B cell (primary cell): Measurements from ENCODE around the gene PLEKHN1. TPM values are rescaled to one million over a fixed set of nuclear protein-coding genes. Genes with fewer than 3 reads are reported as not detected.

Experiments
- ATAC-seq: fragments of 200-7000 bp; cut with Tn5 transposase; one replicate; pipeline ENCODE4 v1.10.0; 2021; ENCODE audit warnings: low read depth, mild to moderate bottlenecking, moderate number of reproducible peaks, moderate library complexity
- CTCF ChIA-PET: fragments of 350-600 bp; sonication (Branson Sonifier 250); formaldehyde crosslinking; loops from one replicate; lab custom pipeline; 2021; ENCODE audit warnings: antibody characterized with exemption, inconsistent platforms; lab: Charles Lee
- POLR2A ChIA-PET: fragments of 350-600 bp; sonication (Branson Sonifier 250); formaldehyde crosslinking; loops from one replicate; lab custom pipeline; 2021; ENCODE audit warnings: antibody characterized with exemption; lab: Charles Lee
- DNase-seq: peaks from one replicate; pipeline ENCODE4 v3.0.0; 2013
- H2AFZ ChIP-seq: 2 replicates; pipeline ENCODE4 v1.6.1; 2012; ENCODE audit warnings: mild to moderate bottlenecking, low read depth, low read length; ENCODE audit not compliant: insufficient read depth, poor library complexity, severe bottlenecking
- H3K27ac ChIP-seq, 2 donors: 1 replicate in 1 of 2; 2 replicates in 1 of 2; pipeline ENCODE4 v1.5.1; 2012 to 2013; ENCODE audit warnings: low read length in 2 of 2, mild to moderate bottlenecking in 2 of 2, moderate library complexity in 1 of 2
- H3K27me3 ChIP-seq, 4 experiments: fragments of 200-600 bp in 1 of 4; sonication (generic) in 1 of 4; replicated peaks in 1 of 4; 1 replicate in 2 of 4; 2 replicates in 2 of 4; pipeline versions ENCODE4 v1.6.1 to v1.7.0; 2013 to 2016; ENCODE audit warnings: low read length in 3 of 4, mild to moderate bottlenecking in 2 of 4, mixed read lengths in 1 of 4, moderate library complexity in 1 of 4; ENCODE audit not compliant: insufficient read depth in 4 of 4, control insufficient read depth in 3 of 4; ENCODE audit errors: control extremely low read depth in 1 of 4
- H3K36me3 ChIP-seq, 2 experiments: replicated peaks in 1 of 2; 1 replicate in 1 of 2; 2 replicates in 1 of 2; pipeline versions ENCODE4 v1.6.1 to v1.7.1; 2013; ENCODE audit warnings: low read length in 1 of 2; ENCODE audit not compliant: insufficient read depth in 2 of 2, control insufficient read depth in 1 of 2; ENCODE audit errors: control extremely low read depth in 1 of 2, extremely low read depth in 1 of 2
- H3K4me1 ChIP-seq, 2 donors: fragments of 200-600 bp in 1 of 2; sonication (generic) in 1 of 2; 1 replicate in 1 of 2; 2 replicates in 1 of 2; pipeline versions ENCODE4 v1.5.1 to v1.6.1; 2013 to 2017; ENCODE audit warnings: low read length in 2 of 2; ENCODE audit not compliant: control insufficient read depth in 2 of 2, insufficient read depth in 2 of 2
- H3K4me2 ChIP-seq: replicated peaks from 2 replicates; pipeline ENCODE3; 2012; ENCODE audit warnings: mild to moderate bottlenecking, low read depth, low read length; ENCODE audit not compliant: poor library complexity, severe bottlenecking
- H3K4me3 ChIP-seq, 5 experiments: fragments of 200-600 bp in 1 of 5; sonication (generic) in 1 of 5; 1 replicate in 3 of 5; 2 replicates in 2 of 5; pipeline versions ENCODE4 v1.5.1 to v1.7.0; 2011 to 2016; ENCODE audit warnings: low read length in 4 of 5, mild to moderate bottlenecking in 4 of 5, low read depth in 2 of 5, control low read depth in 1 of 5, moderate library complexity in 1 of 5; ENCODE audit not compliant: insufficient read depth in 1 of 5; ENCODE audit errors: control extremely low read depth in 1 of 5, extremely low read depth in 1 of 5
- H3K79me2 ChIP-seq: fragments of 200-600 bp; sonication (generic); one replicate; pipeline ENCODE4 v1.6.0; 2016; ENCODE audit warnings: low read length; ENCODE audit not compliant: control insufficient read depth, insufficient read depth
- H3K9ac ChIP-seq: fragments of 200-600 bp; sonication (generic); 2 replicates; pipeline ENCODE4 v1.6.1; 2017; ENCODE audit warnings: mild to moderate bottlenecking, low read length, moderate library complexity
- H3K9me3 ChIP-seq, 3 donors: one replicate each; pipeline versions ENCODE4 v1.6.1 to v1.7.1; 2013; ENCODE audit warnings: low read length in 2 of 3; ENCODE audit not compliant: control insufficient read depth in 2 of 3, insufficient read depth in 1 of 3; ENCODE audit errors: control extremely low read depth in 1 of 3
- H4K20me1 ChIP-seq: 2 replicates; pipeline ENCODE4 v1.6.0; 2012; ENCODE audit warnings: mild to moderate bottlenecking, low read length; ENCODE audit not compliant: insufficient read depth, control insufficient read depth, poor library complexity, severe bottlenecking
- H3K27ac Mint-ChIP-seq: one replicate; pipeline ENCODE4 v1.8.0; 2021; ENCODE audit warnings: mixed read lengths
- H3K27me3 Mint-ChIP-seq: one replicate; pipeline ENCODE4 v1.8.0; 2021; ENCODE audit warnings: mixed read lengths
- H3K4me1 Mint-ChIP-seq: one replicate; pipeline ENCODE4 v1.8.0; 2021; ENCODE audit warnings: mixed read lengths
- H3K4me3 Mint-ChIP-seq: one replicate; pipeline ENCODE4 v1.8.0; 2021; ENCODE audit warnings: mixed read lengths
- H3K9me3 Mint-ChIP-seq: one replicate; pipeline ENCODE4 v1.8.0; 2022; ENCODE audit warnings: mixed read lengths; ENCODE audit not compliant: insufficient read depth
- EZH2 ChIP-seq: IDR thresholded peaks from 2 replicates; pipeline ENCODE4 v1.6.1; 2012; ENCODE audit warnings: borderline replicate concordance, low read depth, mild to moderate bottlenecking, moderate library complexity, low read length; ENCODE audit not compliant: insufficient read depth, poor library complexity, severe bottlenecking
- whole genome bisulfite sequencing: methylation state at CpG from one replicate; pipeline ENCODE4 v1.1.5; 2013; ENCODE audit warnings: missing lambda C conversion rate; ENCODE audit not compliant: insufficient coverage; 5-methylcytosine and 5-hydroxymethylcytosine counted together
- intact Hi-C: fragments of 100-400 bp; cut with micrococcal nuclease; formaldehyde crosslinking; loops from one replicate; pipeline ENCODE4 v1.10.0; 2022
- polyA plus RNA-seq: library from polyadenylated mRNA; depleted of rRNA; stranded (reverse); fragments of >200 nt; gene quantifications from 2 replicates; pipeline ENCODE4 v1.2.3, GENCODE V29; 2012
- total RNA-seq, 2 donors: library from RNA; stranded (reverse); fragments of 120-200 nt in 1 of 2; gene quantifications; 1 replicate in 1 of 2; 2 replicates in 1 of 2; pipeline versions ENCODE4 v1.2.3 to v1.2.4, GENCODE V29; 2013 to 2022
- TF ChIP-seq, protein P1 (sequence below): fragments of 200-600 bp; IDR thresholded peaks from one replicate; pipeline ENCODE4 v1.8.0; 2022; ENCODE audit warnings: antibody characterized with exemption, mild to moderate bottlenecking

PLEKHN1 gene
- total and polyA plus RNA-seq, 2 donors (not counting 1 experiment from before 2014, with no cell fraction given): 0.36 to 1.1 TPM

DNA sequence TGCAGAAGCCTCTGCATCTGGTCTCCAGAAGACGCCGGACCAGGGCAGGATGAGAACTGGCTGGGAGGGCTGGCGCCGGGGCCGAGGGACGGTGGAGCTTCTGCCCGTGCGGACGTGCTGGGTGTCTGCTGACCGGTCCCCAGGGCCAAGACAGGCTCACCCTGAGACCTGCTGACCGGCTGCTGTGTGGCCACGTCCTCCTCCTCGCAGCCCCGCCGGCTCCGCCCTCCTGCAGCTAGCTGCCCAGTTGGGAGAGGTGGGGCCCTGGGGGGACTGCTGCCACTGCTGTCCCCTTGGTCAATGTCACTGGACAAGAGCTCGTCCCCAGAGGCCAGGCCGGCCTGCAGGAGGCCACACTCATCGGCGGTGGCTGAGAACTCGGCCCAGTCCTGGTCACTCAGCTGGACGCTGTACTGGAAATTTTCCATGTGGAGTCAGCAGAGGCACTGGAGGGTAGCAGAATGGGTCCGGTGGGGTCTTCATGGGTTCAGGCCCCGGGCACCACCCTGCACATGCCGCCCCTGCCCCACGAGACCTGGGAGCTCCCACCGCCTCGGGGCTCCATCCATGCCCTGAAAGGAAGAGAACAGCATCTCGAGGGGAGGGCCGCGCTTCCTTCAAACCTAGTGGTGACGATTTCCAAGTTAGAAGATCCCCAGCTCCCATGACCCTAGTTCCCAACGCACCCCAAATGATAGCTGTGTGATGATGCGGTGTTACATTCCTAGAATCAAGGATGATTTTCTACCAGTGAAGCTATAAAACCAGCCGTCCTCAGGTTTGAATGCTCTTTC, 14.5 kb downstream of the PLEKHN1 start:
- Histone ChIP-seq H3K4me3 (no peak overlapping the region), H3K79me2 (no peaks in the 10 kb centered on the region), H3K9me3 (peaks cover 0 to 4% (median 0%) of the 10 kb centered on the region in 3 donors), H3K36me3 (no peaks in the 10 kb centered on the region), H4K20me1 (no peaks in the 10 kb centered on the region), H3K27me3 (peaks cover 0 to 35% (median 2%) of the 10 kb centered on the region in 4 experiments), H3K9ac (no peak overlapping the region), H3K4me2 (no peak overlapping the region), H2AFZ (no peak overlapping the region), H3K4me1 (peaks cover 6 to 9% of the 10 kb centered on the region in 2 donors), H3K27ac (no peak overlapping the region)
- ATAC-seq (no peak), DNase-seq (no peak)
- Mint-ChIP-seq H3K27me3 (peaks cover 25% of the 10 kb centered on the region), H3K4me3 (no peak overlapping the region), H3K4me1 (peaks cover 4% of the 10 kb centered on the region), H3K27ac (no peak overlapping the region), H3K9me3 (no peaks in the 10 kb centered on the region)
- 81% methylated on average over 30 of the region's 35 CpGs for WGBS
- intact Hi-C loops: no loop called here
- ChIA-PET POLR2A (interaction anchor here (0.6 kb wide), 1 partner anchor 1024 kb away, joined by 5 read pairs; no protein-coding TSS in a partner anchor), CTCF (interaction anchor here (1.1 to 1.4 kb wide), 5 partner anchors 9 to 311 kb away, joined by 3 to 6 read pairs (median 3); no protein-coding TSS in a partner anchor)
- TF ChIP-seq, protein P1, sequence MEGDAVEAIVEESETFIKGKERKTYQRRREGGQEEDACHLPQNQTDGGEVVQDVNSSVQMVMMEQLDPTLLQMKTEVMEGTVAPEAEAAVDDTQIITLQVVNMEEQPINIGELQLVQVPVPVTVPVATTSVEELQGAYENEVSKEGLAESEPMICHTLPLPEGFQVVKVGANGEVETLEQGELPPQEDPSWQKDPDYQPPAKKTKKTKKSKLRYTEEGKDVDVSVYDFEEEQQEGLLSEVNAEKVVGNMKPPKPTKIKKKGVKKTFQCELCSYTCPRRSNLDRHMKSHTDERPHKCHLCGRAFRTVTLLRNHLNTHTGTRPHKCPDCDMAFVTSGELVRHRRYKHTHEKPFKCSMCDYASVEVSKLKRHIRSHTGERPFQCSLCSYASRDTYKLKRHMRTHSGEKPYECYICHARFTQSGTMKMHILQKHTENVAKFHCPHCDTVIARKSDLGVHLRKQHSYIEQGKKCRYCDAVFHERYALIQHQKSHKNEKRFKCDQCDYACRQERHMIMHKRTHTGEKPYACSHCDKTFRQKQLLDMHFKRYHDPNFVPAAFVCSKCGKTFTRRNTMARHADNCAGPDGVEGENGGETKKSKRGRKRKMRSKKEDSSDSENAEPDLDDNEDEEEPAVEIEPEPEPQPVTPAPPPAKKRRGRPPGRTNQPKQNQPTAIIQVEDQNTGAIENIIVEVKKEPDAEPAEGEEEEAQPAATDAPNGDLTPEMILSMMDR: no peak
- no peak for TF ChIP-seq EZH2

DNA sequence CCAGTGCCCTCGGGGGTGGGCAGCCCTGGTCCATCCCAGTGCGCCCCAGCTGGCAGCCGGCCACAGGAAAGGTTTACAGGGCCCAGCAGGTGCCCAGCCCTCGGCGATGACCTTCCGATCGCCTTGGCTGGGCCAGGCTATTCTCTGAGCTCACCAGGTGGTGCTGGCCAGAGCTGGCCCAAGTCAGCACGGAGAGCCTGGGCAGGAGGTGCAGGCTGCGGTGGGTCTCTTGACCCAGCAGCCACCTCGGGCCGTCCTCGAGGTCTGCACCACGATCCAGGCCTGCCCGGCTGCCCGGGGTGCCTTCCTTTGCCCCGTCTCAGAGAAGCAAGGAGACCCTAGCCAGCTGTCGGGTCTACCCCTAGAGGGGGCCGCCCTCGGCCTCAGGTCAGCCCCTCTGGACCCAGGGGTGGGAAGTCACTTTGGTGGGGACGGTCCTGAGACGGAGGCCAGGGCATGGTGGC, 15.2 kb downstream of the PLEKHN1 start:
- no peaks in the 10 kb centered on the region for H3K79me2 ChIP-seq
- ATAC-seq (no peak), DNase-seq (no peak)
- no peaks in the 10 kb centered on the region for H3K9me3 Mint-ChIP-seq
- no peaks in the 10 kb centered on the region for H4K20me1 ChIP-seq
- ChIA-PET POLR2A (no interaction called here), CTCF (interaction anchor here (1.1 to 3.8 kb wide), 6 partner anchors 8 to 310 kb away, joined by 3 to 27 read pairs (median 3); no protein-coding TSS in a partner anchor)
- TF ChIP-seq, protein P1: no peak
- no peak for TF ChIP-seq EZH2
- H3K9ac ChIP-seq: no peak overlapping the region
- H3K27me3 ChIP-seq: peaks cover 0 to 28% (median 0%) of the 10 kb centered on the region in 4 experiments
- H3K27me3 Mint-ChIP-seq: peaks cover 28% of the 10 kb centered on the region
- H3K4me3 Mint-ChIP-seq: no peak overlapping the region
- H3K4me3 ChIP-seq: no peak overlapping the region
- intact Hi-C loops: no loop called here
- no peak overlapping the region for H3K4me2 ChIP-seq
- no peak overlapping the region for H3K27ac Mint-ChIP-seq
- H3K4me1 Mint-ChIP-seq: no peaks in the 10 kb centered on the region
- H3K36me3 ChIP-seq: no peaks in the 10 kb centered on the region
- peaks cover 0 to 3% (median 0%) of the 10 kb centered on the region in 3 donors for H3K9me3 ChIP-seq
- no peak overlapping the region for H3K27ac ChIP-seq
- peaks cover 0 to 3% of the 10 kb centered on the region in 2 donors for H3K4me1 ChIP-seq
- WGBS: 83% methylated on average over 21 of the region's 21 CpGs
- no peak overlapping the region for H2AFZ ChIP-seq
